KOPT-K1 (cell line): Measurements from ENCODE around the gene ARFGAP3.
"Not testable (repeated sequence)": the region's sequence is repeated elsewhere in the genome, so short reads cannot be mapped to it uniquely, and the experiment has no call there.

Source experiments
- H3K27ac ChIP-seq: fragments of 200-600 bp; sonication (generic); 2 replicates; pipeline ENCODE4 v1.5.1; 2016; ENCODE audit warnings: antibody characterized with exemption, mild to moderate bottlenecking, low read depth, low read length; ENCODE audit not compliant: poor library complexity, severe bottlenecking
- H3K36me3 ChIP-seq: fragments of 200-600 bp; sonication (generic); 2 replicates; pipeline ENCODE4 v1.5.1; 2017; ENCODE audit warnings: antibody characterized with exemption, mild to moderate bottlenecking, low read length, moderate library complexity; ENCODE audit not compliant: insufficient read depth
- H3K9me3 ChIP-seq: fragments of 200-600 bp; sonication (generic); 2 replicates; pipeline ENCODE4 v1.5.1; 2017; ENCODE audit warnings: antibody characterized with exemption, low read length, mild to moderate bottlenecking; ENCODE audit not compliant: insufficient read depth, poor library complexity, severe bottlenecking

Gene ARFGAP3

DNA sequence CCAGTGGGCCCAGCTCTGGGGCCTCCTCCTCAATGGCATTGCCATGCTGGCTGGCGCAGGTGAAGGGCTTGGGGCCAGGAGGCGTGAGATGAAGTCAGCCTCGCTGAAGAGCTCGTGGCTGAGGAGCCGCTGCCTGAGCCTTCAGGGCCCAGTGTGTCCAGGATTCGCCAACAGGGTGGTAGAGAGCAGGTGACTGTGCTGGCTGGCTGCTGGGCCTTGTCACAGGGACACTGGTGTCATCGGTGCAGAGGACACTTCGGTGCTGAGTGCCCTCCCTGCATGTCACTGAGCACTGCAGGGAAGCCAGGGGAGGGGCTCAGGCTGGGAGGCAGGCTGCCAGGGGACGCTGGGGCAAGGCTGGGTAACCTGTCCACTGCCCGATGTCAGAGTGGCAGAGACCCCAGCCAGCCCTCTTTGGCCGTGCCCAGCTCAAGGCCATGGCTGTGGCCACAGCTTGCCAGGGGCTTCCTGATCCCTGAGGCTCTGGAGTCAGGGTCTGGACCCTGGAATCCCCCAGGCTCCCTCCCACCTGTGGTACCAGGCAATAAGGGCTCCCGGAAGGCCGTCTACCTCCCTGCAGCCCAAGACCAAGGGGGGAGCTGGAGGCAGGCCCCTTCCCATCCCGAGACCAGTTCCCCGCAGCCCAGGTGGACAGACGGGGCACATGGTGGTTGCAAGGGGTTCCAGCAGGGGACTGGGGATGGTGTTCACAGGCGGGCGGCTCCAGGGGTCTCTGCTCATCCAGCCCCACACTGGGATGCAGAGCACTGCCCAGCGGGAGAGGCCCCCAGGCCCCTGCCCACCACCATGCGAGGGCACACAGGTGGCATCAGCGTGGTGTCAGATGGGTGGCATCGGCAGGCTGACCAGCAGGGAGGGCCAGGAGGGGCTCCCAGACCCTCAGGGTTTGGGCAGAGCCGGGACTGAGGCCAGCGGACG is 63.9 kb downstream of the ARFGAP3 start:
- Histone ChIP-seq H3K27ac (no peak overlapping the region), H3K9me3 (no peaks in the 10 kb centered on the region), H3K36me3 (peaks cover 52% of the 10 kb centered on the region)

DNA sequence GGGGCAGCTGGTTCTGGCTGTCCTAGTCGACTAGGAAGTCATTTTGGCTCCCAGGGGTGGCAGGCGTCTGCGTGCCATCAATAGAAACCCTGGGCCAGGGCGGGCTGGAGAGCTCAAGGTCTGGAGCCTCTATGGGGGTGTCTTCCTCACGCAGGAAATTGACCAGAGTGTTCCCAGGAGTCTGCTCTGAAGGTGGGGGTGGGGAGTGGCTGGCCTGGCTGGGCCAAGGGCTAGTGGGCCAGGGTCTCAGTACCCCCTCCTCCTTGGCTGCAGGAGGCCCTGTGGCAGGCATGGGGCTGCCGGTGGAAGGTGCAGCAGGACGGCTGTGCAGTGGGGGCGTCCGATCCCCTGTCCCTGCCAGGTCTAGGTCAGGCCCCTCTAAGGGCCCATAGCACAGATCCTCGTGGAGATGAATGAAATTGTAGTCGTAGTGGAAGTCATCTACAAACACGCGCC is 64.6 kb downstream of the ARFGAP3 start:
- Histone ChIP-seq H3K9me3 (no peaks in the 10 kb centered on the region), H3K36me3 (peaks cover 46% of the 10 kb centered on the region), H3K27ac (no peak overlapping the region)

- Histone ChIP-seq H3K27ac (no peak overlapping the region), H3K9me3 (no peaks in the 10 kb centered on the region), H3K36me3 (peaks cover 40% of the 10 kb centered on the region; the same call in 1 of the 2 replicates)
These were observed 65.2 kb downstream of the ARFGAP3 start for GRCh38 chr22:42791721-42792452.

- no peaks in the 10 kb centered on the region for H3K9me3 ChIP-seq
- H3K27ac ChIP-seq, result no peak overlapping the region
- 0 out of 2 replicates have a peak, but pooled peaks cover 9% of the 10 kb centered on the region for H3K36me3 ChIP-seq
These were observed 68.6 kb downstream of the ARFGAP3 start for GRCh38 chr22:42788466-42788865.

DNA sequence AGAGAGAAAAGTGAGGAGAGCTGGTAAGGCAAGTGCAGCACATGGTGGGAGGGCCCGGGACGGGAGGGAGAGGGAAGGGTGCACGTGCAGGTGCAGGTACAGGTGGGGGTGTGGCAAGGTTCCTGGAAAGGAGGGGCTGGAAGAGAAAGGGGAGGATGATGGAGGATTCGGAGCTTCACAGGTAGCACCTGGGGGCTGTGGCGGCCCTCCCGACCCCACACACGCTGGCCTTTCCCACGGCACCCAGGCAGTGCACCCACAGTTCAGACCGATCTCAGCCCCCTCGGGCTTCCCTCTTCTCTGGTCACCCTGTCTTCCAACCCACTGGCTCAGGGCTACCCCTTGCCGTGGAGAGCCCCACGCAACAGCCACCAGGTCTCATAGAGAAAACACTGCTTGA is 69.1 kb downstream of the ARFGAP3 start:
- no peak overlapping the region for H3K27ac ChIP-seq

GRCh38 chr22:42787357-42787736 is 69.7 kb downstream of the ARFGAP3 start:
- Histone ChIP-seq H3K9me3 (no peaks in the 10 kb centered on the region), H3K36me3 (no peaks in the 10 kb centered on the region), H3K27ac (no peak overlapping the region)

More for the DNA sequence above, 69.1 kb downstream of the ARFGAP3 start:
- no peaks in the 10 kb centered on the region for H3K9me3 ChIP-seq
- 0 out of 2 replicates have a peak, but pooled peaks cover 5% of the 10 kb centered on the region for H3K36me3 ChIP-seq

DNA sequence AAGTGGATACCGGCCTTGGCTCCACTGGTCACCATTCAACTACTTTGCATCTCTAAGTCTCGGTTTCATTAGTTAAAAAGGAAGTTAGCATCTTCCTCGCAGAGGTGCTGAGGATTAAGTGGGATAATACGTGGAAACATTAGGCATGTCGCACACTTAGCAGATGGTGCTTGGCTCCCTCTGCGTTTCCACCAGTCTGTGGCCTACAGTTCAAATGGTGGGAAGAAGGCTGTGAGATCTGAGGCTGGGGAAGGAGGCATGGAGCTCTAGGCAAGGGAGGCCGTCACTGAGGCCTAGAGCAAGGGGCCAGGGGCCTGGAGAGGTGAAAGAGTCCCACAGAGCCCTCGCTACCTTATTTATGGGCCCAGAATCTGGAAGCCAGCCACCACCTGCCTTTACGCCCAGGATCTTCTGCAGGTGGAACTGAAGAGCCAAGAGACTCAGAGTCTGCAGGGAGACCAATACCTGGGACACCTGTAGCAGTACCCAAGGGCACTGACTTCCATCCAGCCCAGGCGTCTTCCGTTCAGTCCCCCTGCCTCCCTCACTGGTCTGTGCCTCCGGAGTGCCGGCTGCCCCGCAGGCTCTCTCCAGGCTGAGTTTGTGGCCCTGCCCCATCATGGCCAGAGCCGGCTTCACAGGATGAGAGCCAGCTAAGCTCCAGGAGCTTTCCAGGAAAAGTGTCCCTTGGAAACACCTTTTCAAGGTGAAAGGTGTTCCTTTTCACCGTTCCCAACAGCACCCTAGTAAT is 70.3 kb downstream of the ARFGAP3 start:
- H3K9me3 ChIP-seq, result no peaks in the 10 kb centered on the region
- H3K27ac ChIP-seq, result no peak overlapping the region
- no peaks in the 10 kb centered on the region for H3K36me3 ChIP-seq

- no peaks in the 10 kb centered on the region for H3K9me3 ChIP-seq
- H3K27ac ChIP-seq, result no peak overlapping the region
- no peaks in the 10 kb centered on the region for H3K36me3 ChIP-seq
These were observed 71.2 kb downstream of the ARFGAP3 start for GRCh38 chr22:42785706-42786499.

GRCh38 chr22:42782306-42782705 is 74.8 kb downstream of the ARFGAP3 start:
- H3K27ac ChIP-seq, H3K9me3 ChIP-seq, H3K36me3 ChIP-seq: not testable (repeated sequence)

GRCh38 chr22:42780070-42780540 is 77.0 kb downstream of the ARFGAP3 start:
- H3K27ac ChIP-seq, result no peak overlapping the region
- H3K9me3 ChIP-seq, result no peaks in the 10 kb centered on the region
- H3K36me3 ChIP-seq, result no peaks in the 10 kb centered on the region

DNA sequence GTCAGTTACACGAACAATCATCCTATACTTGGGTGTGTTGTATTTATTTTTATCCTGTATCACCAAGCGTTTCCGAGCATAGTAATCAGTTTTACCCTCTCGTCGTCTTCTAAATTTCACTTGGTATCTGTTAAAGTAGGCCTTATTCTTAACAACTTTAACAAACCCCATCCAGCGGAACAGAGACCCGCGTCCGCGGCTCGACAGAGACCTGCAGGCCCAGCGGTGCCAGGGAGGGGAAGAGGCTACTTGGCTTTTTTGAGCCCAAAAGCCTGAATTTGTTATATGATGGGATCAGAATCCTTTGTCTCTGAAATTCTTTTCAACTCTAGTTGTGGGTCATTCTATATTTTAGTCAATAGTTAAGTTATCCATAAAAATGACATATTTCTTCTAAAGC is 79.9 kb downstream of the ARFGAP3 start:
- Histone ChIP-seq H3K36me3 (no peaks in the 10 kb centered on the region), H3K27ac (no peak overlapping the region), H3K9me3 (no peaks in the 10 kb centered on the region)

GRCh38 chr22:42773167-42773566 is 83.9 kb downstream of the ARFGAP3 start:
- no peak overlapping the region for H3K27ac ChIP-seq
- H3K36me3 ChIP-seq, result no peaks in the 10 kb centered on the region

DNA sequence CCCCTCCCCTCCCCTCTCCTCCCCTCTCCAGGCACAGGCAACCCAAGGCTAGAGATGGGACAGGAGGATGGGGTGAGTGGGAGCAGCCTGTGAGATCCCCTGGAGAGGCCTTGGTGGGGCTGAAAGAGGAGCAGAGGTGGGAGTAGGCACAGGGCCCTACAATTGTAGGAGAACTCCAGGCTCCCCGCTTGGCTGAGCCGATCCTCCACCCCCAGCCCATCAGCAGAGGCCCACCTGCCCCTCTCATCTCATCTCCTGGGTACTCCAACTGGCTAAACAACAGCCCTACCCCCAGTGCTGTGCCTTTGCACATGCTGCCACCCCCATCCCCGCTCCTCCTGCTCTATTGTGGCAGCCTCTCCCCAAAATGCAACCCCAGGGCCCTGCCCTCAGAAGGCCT is 84.4 kb downstream of the ARFGAP3 start:
- H3K9me3 ChIP-seq, result no peaks in the 10 kb centered on the region
- no peaks in the 10 kb centered on the region for H3K36me3 ChIP-seq
- no peak overlapping the region for H3K27ac ChIP-seq

More at GRCh38 chr22:42773167-42773566, 83.9 kb downstream of the ARFGAP3 start:
- H3K9me3 ChIP-seq, result no peaks in the 10 kb centered on the region
